A549 (cell line): ENCODE data around the gene ADK. TPM values are rescaled to one million over a fixed set of nuclear protein-coding genes. Genes with fewer than 3 reads are reported as not detected.

ENCODE experiments used
- ATAC-seq, 2 experiments: fragments of 200-7000 bp in 1 of 2; fragments of >200 bp in 1 of 2; cut with Nextera tagmentation in 1 of 2; cut with Tn5 transposase in 1 of 2; 3 replicates each; pipeline versions ENCODE4 v1.8.0 to v1.9.1; 2018 to 2020; ENCODE audit warnings: mild to moderate bottlenecking in 1 of 2, moderate library complexity in 1 of 2
- CTCF ChIA-PET: fragments of 300-600 bp; sonication (Branson Sonifier 250); formaldehyde crosslinking; extraction: SDS; loops from one replicate; lab custom pipeline; 2021; ENCODE audit warnings: antibody characterized with exemption, inconsistent platforms; lab: Yijun Ruan, JAX
- POLR2A ChIA-PET: fragments of 350-600 bp; formaldehyde crosslinking; extraction: SDS; loops from one replicate; lab custom pipeline; 2021; ENCODE audit warnings: antibody characterized with exemption, inconsistent platforms; lab: Yijun Ruan, JAX
- DNase-seq, 2 experiments: peaks; one replicate each; pipeline versions ENCODE4 v3.0.0 to v3.0.0-alpha.2; 2011 to 2016; ENCODE audit warnings: low read depth in 1 of 2, low spot score in 1 of 2
- FAIRE-seq: peaks from 2 replicates; lab custom pipeline; 2011; peaks lifted over from hg19 to GRCh38; lab: Jason Lieb, UNC
- H3K27ac ChIP-seq, 2 experiments: fragments of >200 bp; sonication (Bioruptor Twin); formaldehyde crosslinking; 3 replicates each; pipeline ENCODE4 v1.5.1; 2016 to 2017
- H3K4me1 ChIP-seq: fragments of >200 bp; sonication (Bioruptor Twin); formaldehyde crosslinking; 3 replicates; pipeline ENCODE4 v1.6.1; 2016
- H3K4me2 ChIP-seq: fragments of >200 bp; sonication (Bioruptor Twin); formaldehyde crosslinking; 3 replicates; pipeline ENCODE4 v1.6.1; 2016
- H3K4me3 ChIP-seq: fragments of >200 bp; sonication (Bioruptor Twin); formaldehyde crosslinking; 3 replicates; pipeline ENCODE4 v1.5.1; 2016
- H3K9me3 ChIP-seq: fragments of >200 bp; sonication (Bioruptor Twin); formaldehyde crosslinking; 3 replicates; pipeline ENCODE4 v1.6.1; 2016
- ATOH8 ChIP-seq: fragments of 250-450 bp; sonication (Bioruptor Pico); IDR thresholded peaks from 2 replicates; pipeline ENCODE4 v1.5.0; 2020; ENCODE audit warnings: low read depth, mild to moderate bottlenecking, moderate library complexity
- BCL3 ChIP-seq: fragments of >200 bp; sonication (Bioruptor Twin); formaldehyde crosslinking; IDR thresholded peaks from 3 replicates; pipeline ENCODE4 v1.6.1; 2016
- CEBPB ChIP-seq, 2 experiments: fragments of >200 bp in 1 of 2; sonication (Bioruptor Twin) in 1 of 2; formaldehyde crosslinking in 1 of 2; IDR thresholded peaks; 2 replicates each; pipeline ENCODE4 v1.6.1; 2012 to 2016
- E2F6 ChIP-seq: IDR thresholded peaks from 2 replicates; pipeline ENCODE4 v1.6.1; 2012; ENCODE audit warnings: low read depth, borderline replicate concordance
- EHMT2 ChIP-seq: fragments of 200-600 bp; sonication (generic); IDR thresholded peaks from 2 replicates; pipeline ENCODE4 v1.6.1; 2016; ENCODE audit warnings: antibody characterized with exemption, low read depth, mild to moderate bottlenecking, moderate library complexity
- GATA3 ChIP-seq: IDR thresholded peaks from 2 replicates; pipeline ENCODE4 v1.6.1; 2012; ENCODE audit warnings: borderline replicate concordance
- HMGXB4 ChIP-seq: fragments of 250-450 bp; sonication (Bioruptor Pico); IDR thresholded peaks from 2 replicates; pipeline ENCODE4 v1.5.0; 2021; ENCODE audit warnings: mild to moderate bottlenecking, moderate library complexity, borderline replicate concordance
- HOXA7 ChIP-seq: fragments of 250-450 bp; sonication (Bioruptor Pico); IDR thresholded peaks from 2 replicates; pipeline ENCODE4 v1.5.0; 2020; ENCODE audit warnings: mild to moderate bottlenecking, moderate library complexity
- JUN ChIP-seq, 2 experiments: fragments of >200 bp; sonication (Bioruptor Twin); formaldehyde crosslinking; IDR thresholded peaks; 2 replicates in 1 of 2; 3 replicates in 1 of 2; pipeline ENCODE4 v1.6.1; 2016 to 2017
- MAFK ChIP-seq: fragments of 450-650 bp; IDR thresholded peaks from 2 replicates; pipeline ENCODE4 v1.6.1; 2014; ENCODE audit not compliant: partially characterized antibody
- MYC ChIP-seq: IDR thresholded peaks from 2 replicates; pipeline ENCODE4 v1.6.1; 2012; ENCODE audit warnings: mild to moderate bottlenecking, inconsistent platforms, low read length, improper control_type of control experiment, borderline replicate concordance
- NPAS2 ChIP-seq: fragments of 250-450 bp; sonication (Bioruptor Pico); IDR thresholded peaks from 2 replicates; pipeline ENCODE4 v1.8.0; 2022; ENCODE audit warnings: mild to moderate bottlenecking, moderate library complexity, borderline replicate concordance
- PHF8 ChIP-seq: fragments of 200-600 bp; sonication (generic); IDR thresholded peaks from 2 replicates; pipeline ENCODE4 v1.6.1; 2016; ENCODE audit warnings: low read depth, mild to moderate bottlenecking, antibody characterized with exemption, moderate library complexity, borderline replicate concordance
- POLR2AphosphoS2 ChIP-seq: conservative IDR thresholded peaks from 2 replicates; pipeline ENCODE4 v1.6.1; 2012; ENCODE audit warnings: low read length, improper control_type of control experiment, inconsistent platforms
- RCOR1 ChIP-seq: fragments of 150-350 bp; IDR thresholded peaks from 2 replicates; pipeline ENCODE4 v1.6.1; 2014; ENCODE audit warnings: antibody characterized with exemption, low read length, low read depth
- RFX5 ChIP-seq: fragments of 450-650 bp; IDR thresholded peaks from 2 replicates; pipeline ENCODE4 v1.7.1; 2014; ENCODE audit warnings: antibody characterized with exemption, mild to moderate bottlenecking, moderate library complexity
- RNF2 ChIP-seq: fragments of 200-600 bp; sonication (generic); IDR thresholded peaks from 2 replicates; pipeline ENCODE4 v1.6.1; 2016; ENCODE audit warnings: low read depth, mild to moderate bottlenecking, antibody characterized with exemption, moderate library complexity, borderline replicate concordance
- USF2 ChIP-seq: fragments of 450-650 bp; IDR thresholded peaks from 2 replicates; pipeline ENCODE4 v1.6.1; 2014; ENCODE audit warnings: antibody characterized with exemption
- ZC3H11A ChIP-seq: fragments of 450-650 bp; IDR thresholded peaks from 2 replicates; pipeline ENCODE4 v1.6.1; 2014; ENCODE audit warnings: antibody characterized with exemption, mild to moderate bottlenecking
- ZFP36 ChIP-seq: fragments of 450-650 bp; IDR thresholded peaks from 2 replicates; pipeline ENCODE4 v1.6.1; 2014; ENCODE audit warnings: borderline replicate concordance; ENCODE audit not compliant: partially characterized antibody
- ZNF302 ChIP-seq: fragments of 250-450 bp; sonication (Bioruptor Pico); IDR thresholded peaks from 2 replicates; pipeline ENCODE4 v1.9.0; 2021; ENCODE audit warnings: inconsistent platforms, mild to moderate bottlenecking, moderate library complexity
- ZSCAN20 ChIP-seq: fragments of 250-450 bp; sonication (Bioruptor Pico); IDR thresholded peaks from 2 replicates; pipeline ENCODE4 v1.8.0; 2022; ENCODE audit warnings: mild to moderate bottlenecking, moderate library complexity
- WGBS: methylation state at CpG from one replicate; pipeline ENCODE4 v1.1.6; 2017; ENCODE audit errors: missing lambda C conversion rate; 5-methylcytosine and 5-hydroxymethylcytosine counted together
- polyA plus RNA-seq, 4 experiments: library from polyadenylated mRNA; depleted of rRNA in 3 of 4; stranded (reverse); fragments of >200 nt; fragmentation: RNase III in 1 of 4; extraction: RNeasy Plus Mini Kit Qiagen cat#74134 plus additional on column Dnase treatment in 1 of 4; gene quantifications; 2 replicates in 3 of 4; 3 replicates in 1 of 4; pipeline ENCODE4 v1.2.3, GENCODE V29; 2011 to 2017

The ADK gene
- polyA plus RNA-seq, 2 of the 4 experiments (the other 2 are of a cell fraction) = 35.8 to 40.7 TPM

- H3K4me2 ChIP-seq = peak overlapping the region; percentile 30
- CTCF ChIA-PET = no interaction called here
- ATAC-seq (peak in 1 of 2 experiments; percentile 35; a peak in 3 of 6 replicates), DNase-seq (peak in 1 of 2 experiments; percentile 13), FAIRE-seq (peak; percentile 59)
- 0 out of 6 replicates have a peak overlapping the region, but pooled peaks of 1 of the 2 experiments have one; percentile 2 for H3K27ac ChIP-seq
- H3K9me3 ChIP-seq = no peaks in the 10 kb centered on the region
- peaks cover 11% of the 10 kb centered on the region for H3K4me1 ChIP-seq
- H3K4me3 ChIP-seq = no peak overlapping the region
- 8% methylated on average over 2 of the region's 2 CpGs for WGBS
- POLR2A ChIA-PET = no interaction called here
- no peak for TF ChIP-seq BCL3
- no peak for TF ChIP-seq JUN (IDR thresholded peaks at IDR 0.05)
- TF ChIP-seq PHF8 = no peak
- TF ChIP-seq HOXA7 (CRISPR knock-in tag) = no peak
- TF ChIP-seq EHMT2 = no peak
- no peak for TF ChIP-seq GATA3
- no peak for TF ChIP-seq RNF2
- no peak for TF ChIP-seq POLR2AphosphoS2
- no peak for TF ChIP-seq ZNF302 (CRISPR knock-in tag)
- TF ChIP-seq MYC = no peak
- TF ChIP-seq RFX5 = no peak
- TF ChIP-seq ZFP36 = no peak
- TF ChIP-seq ZSCAN20 (CRISPR knock-in tag) = no peak
- no peak for TF ChIP-seq ATOH8
- no peak for TF ChIP-seq MAFK
Observed at GRCh38 chr10:74548676-74549075, 397.7 kb downstream of the ADK start.

GRCh38 chr10:74556072-74556705, 405.2 kb downstream of the ADK start:
- Histone ChIP-seq H3K27ac (no peak overlapping the region), H3K4me3 (no peak overlapping the region), H3K4me2 (no peak overlapping the region), H3K4me1 (no peaks in the 10 kb centered on the region), H3K9me3 (no peaks in the 10 kb centered on the region)
- ATAC-seq (no peak), DNase-seq (no peak), FAIRE-seq (no peak)
- ChIA-PET POLR2A (no interaction called here), CTCF (no interaction called here)
- WGBS = 96% methylated on average over 2 of the region's 2 CpGs
- no peak for TF ChIP-seq ZC3H11A
- no peak for TF ChIP-seq HMGXB4 (CRISPR knock-in tag)
- no peak for TF ChIP-seq RCOR1
- TF ChIP-seq CEBPB (IDR thresholded peaks at IDR 0.05) = no peak
- TF ChIP-seq USF2 = no peak
- no peak for TF ChIP-seq NPAS2 (CRISPR knock-in tag)
- no peak for TF ChIP-seq E2F6
- TF ChIP-seq, all 56 proteins: peak for 0
